Fibroblast of mammary gland (primary cell): Measurements from ENCODE around the gene CNNM4.
A peak's percentile ranks its signal among the peaks of the same experiment; 100 is the strongest.

ENCODE experiments used
- DNase-seq: peaks from one replicate; pipeline ENCODE4 v3.0.0-alpha.2; 2010; ENCODE audit warnings: low read depth
- H3K4me3 ChIP-seq: 2 replicates; pipeline ENCODE4 v1.5.1; 2011; ENCODE audit warnings: low read depth, mild to moderate bottlenecking, low read length, moderate library complexity; ENCODE audit not compliant: control insufficient read depth
- CTCF ChIP-seq: conservative IDR thresholded peaks from 2 replicates; pipeline ENCODE4 v1.5.1; 2011; ENCODE audit warnings: low read depth, low read length, inconsistent platforms; ENCODE audit not compliant: control insufficient read depth, insufficient read depth

Gene CNNM4

GRCh38 chr2:96730212-96730611, 30.5 kb upstream of the CNNM4 start:
- no peak overlapping the region for H3K4me3 ChIP-seq
- no peak for TF ChIP-seq CTCF
- DNase-seq, result peak; percentile 74

DNA sequence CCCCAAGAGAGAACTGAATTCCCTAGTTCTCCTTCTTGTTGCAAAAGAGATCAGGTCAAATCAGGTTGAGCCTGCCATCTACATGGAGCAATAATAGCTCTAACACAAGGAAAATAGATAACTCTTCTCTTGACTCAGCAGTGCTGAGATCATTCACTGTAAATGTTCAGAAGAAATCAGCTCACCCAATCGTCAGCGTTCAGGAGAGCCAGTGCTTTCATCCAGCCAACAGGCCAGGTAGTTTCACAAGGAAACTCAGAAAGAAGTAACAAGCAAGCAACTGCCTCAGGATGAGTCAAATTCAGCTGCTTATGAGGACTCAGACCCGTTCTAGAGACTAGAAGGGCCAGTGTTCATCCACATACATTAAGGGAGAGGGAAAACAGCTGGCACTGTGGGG, 26.8 kb upstream of the CNNM4 start:
- DNase-seq, result peak; percentile 4
- no peak overlapping the region for H3K4me3 ChIP-seq
- TF ChIP-seq CTCF, result no peak

- H3K4me3 ChIP-seq, result no peak overlapping the region
- DNase-seq, result peak; percentile 5
- TF ChIP-seq CTCF, result no peak
Measured at GRCh38 chr2:96734880-96735583, 25.7 kb upstream of the CNNM4 start.

- no peak for DNase-seq
- H3K4me3 ChIP-seq, result no peak overlapping the region
- TF ChIP-seq CTCF, result no peak
Measured at GRCh38 chr2:96737251-96737650, 23.5 kb upstream of the CNNM4 start.

- no peak overlapping the region for H3K4me3 ChIP-seq
- TF ChIP-seq CTCF, result no peak
Measured at GRCh38 chr2:96737831-96738230, 22.9 kb upstream of the CNNM4 start.

GRCh38 chr2:96739076-96739632, 21.5 kb upstream of the CNNM4 start:
- TF ChIP-seq CTCF, result no peak
- no peak for DNase-seq
- H3K4me3 ChIP-seq, result peak overlapping the region; percentile 92

More at GRCh38 chr2:96737831-96738230, 22.9 kb upstream of the CNNM4 start:
- no peak for DNase-seq
